Caco-2 (cell line): Measurements from ENCODE around the gene ADCY9. TPM values are rescaled to one million over a fixed set of nuclear protein-coding genes. Genes with fewer than 3 reads are reported as not detected.

Experiments used
- BruUV-seq: library from RNA; stranded (reverse); fragments of 400-500 nt; replicated peaks from 2 replicates; lab custom pipeline; 2021; lab: Mats Ljungman, UMichigan
- CTCF ChIA-PET: fragments of 300-600 bp; sonication (Branson Sonifier 250); formaldehyde crosslinking; loops from one replicate; lab custom pipeline; 2022; ENCODE audit warnings: antibody characterized with exemption; lab: Charles Lee
- POLR2A ChIA-PET: fragments of 300-600 bp; sonication (Branson Sonifier 250); formaldehyde crosslinking; loops from one replicate; lab custom pipeline; 2022; ENCODE audit warnings: antibody characterized with exemption; lab: Charles Lee
- DNase-seq, 2 experiments: peaks; one replicate each; pipeline versions ENCODE4 v3.0.0 to v3.0.0-alpha.2; 2020 to 2022
- H3K27me3 ChIP-seq: replicated peaks from 2 replicates; pipeline ENCODE4 v1.6.0; 2011; ENCODE audit warnings: low read length; ENCODE audit not compliant: control insufficient read depth, insufficient read depth
- H3K36me3 ChIP-seq: 2 replicates; pipeline ENCODE4 v1.5.1; 2011; ENCODE audit warnings: low read length; ENCODE audit not compliant: control insufficient read depth, insufficient read depth
- H3K4me1 ChIP-seq: fragments of 250-450 bp; sonication (Bioruptor Pico); 2 replicates; pipeline ENCODE4 v1.5.1; 2020; ENCODE audit warnings: mild to moderate bottlenecking
- H3K4me3 ChIP-seq: 2 replicates; pipeline ENCODE4 v1.5.1; 2011; ENCODE audit warnings: low read depth, mild to moderate bottlenecking, control low read depth, low read length
- H3K9me3 ChIP-seq: fragments of 250-450 bp; sonication (Bioruptor Pico); 2 replicates; pipeline ENCODE4 v1.5.1; 2020; ENCODE audit warnings: mild to moderate bottlenecking, moderate library complexity
- H3K27ac Mint-ChIP-seq: one replicate; pipeline ENCODE4 v1.8.0; 2022; ENCODE audit warnings: mixed read lengths; ENCODE audit not compliant: unreplicated experiment
- H3K27me3 Mint-ChIP-seq: one replicate; pipeline ENCODE4 v1.8.0; 2022; ENCODE audit warnings: mixed read lengths; ENCODE audit not compliant: insufficient read depth, unreplicated experiment
- H3K36me3 Mint-ChIP-seq: one replicate; pipeline ENCODE4 v1.8.0; 2022; ENCODE audit warnings: mild to moderate bottlenecking, mixed read lengths; ENCODE audit not compliant: insufficient read depth, unreplicated experiment
- H3K4me1 Mint-ChIP-seq: one replicate; pipeline ENCODE4 v1.8.0; 2022; ENCODE audit warnings: low read depth, mixed read lengths; ENCODE audit not compliant: unreplicated experiment
- H3K4me3 Mint-ChIP-seq: one replicate; pipeline ENCODE4 v1.8.0; 2022; ENCODE audit warnings: mild to moderate bottlenecking, moderate library complexity, mixed read lengths; ENCODE audit not compliant: unreplicated experiment
- H3K9me3 Mint-ChIP-seq: one replicate; pipeline ENCODE4 v1.8.0; 2022; ENCODE audit warnings: mixed read lengths; ENCODE audit not compliant: unreplicated experiment
- CTCF ChIP-seq, 2 experiments: fragments of 200-600 bp in 1 of 2; IDR thresholded peaks; 1 replicate in 1 of 2; 2 replicates in 1 of 2; pipeline versions ENCODE4 v1.5.1 to v1.8.0; 2011 to 2022; ENCODE audit warnings: antibody characterized with exemption in 1 of 2, control low read depth in 1 of 2, inconsistent platforms in 1 of 2, low read depth in 1 of 2, low read length in 1 of 2, mild to moderate bottlenecking in 1 of 2, moderate library complexity in 1 of 2; ENCODE audit not compliant: insufficient read depth in 1 of 2, severe bottlenecking in 1 of 2, unreplicated experiment in 1 of 2
- intact Hi-C: fragments of 100-400 bp; cut with micrococcal nuclease; formaldehyde crosslinking; loops from one replicate; pipeline ENCODE4 v1.10.0; 2022; ENCODE audit not compliant: unreplicated experiment
- total RNA-seq: library from RNA; stranded (reverse); gene quantifications from 2 replicates; pipeline ENCODE4 v1.2.3, GENCODE V29; 2022

Gene ADCY9
- total RNA-seq, 1 experiment from 2014 or later: 11.5 TPM

- Mint-ChIP-seq H3K27ac (no peak overlapping the region), H3K4me1 (peaks cover 13% of the 10 kb centered on the region), H3K9me3 (no peaks in the 10 kb centered on the region), H3K36me3 (no peaks in the 10 kb centered on the region), H3K4me3 (no peak overlapping the region), H3K27me3 (no peaks in the 10 kb centered on the region)
- DNase-seq: no peak
- H3K9me3 ChIP-seq: no peaks in the 10 kb centered on the region
- H3K4me3 ChIP-seq: no peak overlapping the region
- intact Hi-C loops: no loop called here
- no peaks in the 10 kb centered on the region for H3K4me1 ChIP-seq
- H3K36me3 ChIP-seq: no peaks in the 10 kb centered on the region
- ChIA-PET CTCF (no interaction called here), POLR2A (no interaction called here)
- no peaks in the 10 kb centered on the region for H3K27me3 ChIP-seq
- no TSS peak for BruUV-seq
- no peak for TF ChIP-seq CTCF (IDR thresholded peaks at IDR 0.05; ENCODE audit: insufficient read depth in 1 of 2, low read depth in 1 of 2, low read length in 1 of 2, severe bottlenecking in 1 of 2, unreplicated experiment in 1 of 2)
These were observed 10.4 kb downstream of the ADCY9 start for GRCh38 chr16:4105848-4106247.

- no peaks in the 10 kb centered on the region for H3K4me1 ChIP-seq
- no peak for DNase-seq
- ChIA-PET POLR2A (no interaction called here), CTCF (no interaction called here)
- Mint-ChIP-seq H3K27ac (no peak overlapping the region), H3K9me3 (no peaks in the 10 kb centered on the region), H3K36me3 (no peaks in the 10 kb centered on the region), H3K4me3 (no peak overlapping the region), H3K27me3 (no peaks in the 10 kb centered on the region), H3K4me1 (peaks cover under 1% of the 10 kb centered on the region)
- intact Hi-C loops: no loop called here
- H3K4me3 ChIP-seq: no peak overlapping the region
- no peak for TF ChIP-seq CTCF (IDR thresholded peaks at IDR 0.05; ENCODE audit: insufficient read depth in 1 of 2, low read depth in 1 of 2, low read length in 1 of 2, severe bottlenecking in 1 of 2, unreplicated experiment in 1 of 2)
- no peaks in the 10 kb centered on the region for H3K9me3 ChIP-seq
- H3K27me3 ChIP-seq: no peaks in the 10 kb centered on the region
- H3K36me3 ChIP-seq: no peaks in the 10 kb centered on the region
- no TSS peak for BruUV-seq
These were observed 12.5 kb downstream of the ADCY9 start for GRCh38 chr16:4103745-4104144.

DNA sequence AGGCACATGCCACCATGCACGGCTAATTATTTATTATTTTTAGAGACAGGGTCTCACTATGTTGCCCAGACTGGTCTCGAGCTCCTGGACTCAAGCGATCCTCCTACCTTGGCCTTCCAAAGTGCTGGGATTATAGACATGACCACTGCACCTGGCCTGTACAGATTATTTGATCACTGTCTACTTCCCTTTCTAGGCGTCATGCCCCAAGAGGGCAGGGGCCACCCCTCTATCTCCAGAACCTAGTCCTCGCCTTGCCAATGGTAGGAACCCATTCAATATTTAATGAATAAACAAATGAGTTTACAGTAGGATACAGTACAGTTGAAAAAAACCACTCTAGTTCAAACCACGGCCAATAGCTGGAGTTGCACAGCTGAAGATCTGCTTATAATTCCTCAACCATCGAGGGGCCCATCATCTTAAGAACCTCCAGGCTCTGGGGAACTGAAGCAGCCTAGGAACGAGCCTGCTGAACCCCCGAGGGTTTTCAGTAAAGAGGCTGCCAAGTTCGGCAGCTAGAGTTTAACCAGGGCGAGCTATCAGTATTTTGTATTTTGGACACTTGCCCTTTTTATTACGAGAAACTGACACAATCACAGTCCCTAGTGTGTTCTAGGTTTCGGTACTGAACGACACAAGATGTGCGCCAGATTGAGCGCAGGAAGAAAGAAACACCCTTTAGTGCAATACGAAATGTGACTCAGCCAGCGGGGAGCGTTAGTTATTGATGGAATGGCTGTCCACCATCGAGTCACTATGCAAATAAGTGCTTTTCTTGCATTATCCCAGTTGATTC lies 14.6 kb downstream of the ADCY9 start:
- no peaks in the 10 kb centered on the region for H3K4me1 Mint-ChIP-seq
- H3K4me3 ChIP-seq: no peak overlapping the region
- no peaks in the 10 kb centered on the region for H3K27me3 Mint-ChIP-seq
- H3K9me3 Mint-ChIP-seq: no peaks in the 10 kb centered on the region
- H3K9me3 ChIP-seq: no peaks in the 10 kb centered on the region
- no peak overlapping the region for H3K27ac Mint-ChIP-seq
- POLR2A ChIA-PET: no interaction called here
- no peak for DNase-seq
- H3K4me1 ChIP-seq: no peaks in the 10 kb centered on the region
- CTCF ChIA-PET: interaction anchor here (0.6 kb wide), 1 partner anchor 40 kb away, joined by 3 read pairs; no protein-coding TSS in a partner anchor
- intact Hi-C loops: no loop called here
- no peaks in the 10 kb centered on the region for H3K36me3 Mint-ChIP-seq
- H3K36me3 ChIP-seq: no peaks in the 10 kb centered on the region
- H3K27me3 ChIP-seq: no peaks in the 10 kb centered on the region
- no peak for TF ChIP-seq CTCF (IDR thresholded peaks at IDR 0.05; ENCODE audit: insufficient read depth in 1 of 2, low read depth in 1 of 2, low read length in 1 of 2, severe bottlenecking in 1 of 2, unreplicated experiment in 1 of 2)
- no TSS peak for BruUV-seq
- H3K4me3 Mint-ChIP-seq: no peak overlapping the region
